ENCODE measurements around the gene SDK1.

SDK1 gene

DNA sequence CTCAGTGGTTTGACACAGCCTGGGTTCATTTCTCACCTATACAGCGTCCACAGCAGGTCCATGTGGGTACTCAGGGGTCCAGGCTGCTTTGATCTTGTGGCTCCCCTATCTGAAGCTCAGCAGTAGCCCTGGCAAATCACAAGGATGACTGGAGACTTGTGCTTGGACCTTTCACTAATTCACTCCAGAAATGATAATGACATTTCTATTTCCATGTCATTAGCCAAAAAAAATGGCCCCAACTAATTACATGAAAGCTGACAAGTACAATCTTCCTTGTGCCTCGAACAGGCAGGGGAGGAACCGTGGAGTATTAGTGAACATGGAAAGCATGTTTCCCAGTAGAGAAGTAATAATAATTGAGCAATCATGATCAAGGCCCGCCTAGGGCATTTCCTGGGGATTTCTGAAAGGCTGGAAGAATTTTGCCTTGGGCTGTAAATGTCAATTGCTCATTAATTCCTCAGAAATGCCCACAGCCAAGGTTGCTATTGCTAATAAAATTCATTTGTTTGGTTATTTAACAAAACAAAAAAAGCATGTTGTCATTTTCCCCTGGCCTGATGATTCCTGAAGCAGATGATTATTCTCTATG lies 586.1 kb downstream of the SDK1 start:
- TF ChIP-seq, protein P1, sequence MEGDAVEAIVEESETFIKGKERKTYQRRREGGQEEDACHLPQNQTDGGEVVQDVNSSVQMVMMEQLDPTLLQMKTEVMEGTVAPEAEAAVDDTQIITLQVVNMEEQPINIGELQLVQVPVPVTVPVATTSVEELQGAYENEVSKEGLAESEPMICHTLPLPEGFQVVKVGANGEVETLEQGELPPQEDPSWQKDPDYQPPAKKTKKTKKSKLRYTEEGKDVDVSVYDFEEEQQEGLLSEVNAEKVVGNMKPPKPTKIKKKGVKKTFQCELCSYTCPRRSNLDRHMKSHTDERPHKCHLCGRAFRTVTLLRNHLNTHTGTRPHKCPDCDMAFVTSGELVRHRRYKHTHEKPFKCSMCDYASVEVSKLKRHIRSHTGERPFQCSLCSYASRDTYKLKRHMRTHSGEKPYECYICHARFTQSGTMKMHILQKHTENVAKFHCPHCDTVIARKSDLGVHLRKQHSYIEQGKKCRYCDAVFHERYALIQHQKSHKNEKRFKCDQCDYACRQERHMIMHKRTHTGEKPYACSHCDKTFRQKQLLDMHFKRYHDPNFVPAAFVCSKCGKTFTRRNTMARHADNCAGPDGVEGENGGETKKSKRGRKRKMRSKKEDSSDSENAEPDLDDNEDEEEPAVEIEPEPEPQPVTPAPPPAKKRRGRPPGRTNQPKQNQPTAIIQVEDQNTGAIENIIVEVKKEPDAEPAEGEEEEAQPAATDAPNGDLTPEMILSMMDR (IDR thresholded peaks at IDR 0.05; ENCODE audit: insufficient read depth, low read depth, low read length, missing control alignments): no peak
- no peak overlapping the region for H3K4me3 ChIP-seq (ENCODE audit: low read length)
- peak; percentile 58 for DNase-seq (ENCODE audit: low read depth)

DNA sequence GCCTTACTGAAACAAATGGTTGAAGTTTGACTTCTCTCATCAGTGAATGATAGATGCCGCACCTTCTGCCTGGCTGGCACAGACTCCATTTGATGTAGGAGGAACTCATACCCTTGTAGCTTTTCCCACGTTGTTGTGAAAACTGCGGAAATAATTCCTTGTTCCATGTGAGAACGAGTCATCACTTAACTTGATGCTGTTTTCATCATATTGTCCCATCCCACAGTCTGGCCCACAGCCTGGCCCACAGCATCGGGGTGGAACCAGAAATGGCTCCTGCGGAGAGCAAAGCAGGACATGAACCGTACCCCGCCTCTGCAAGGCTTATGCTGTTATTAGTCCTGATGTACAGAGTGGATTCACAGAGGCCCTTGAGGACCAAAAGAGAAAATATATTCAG lies 587.0 kb downstream of the SDK1 start:
- DNase-seq (ENCODE audit: low read depth): peak; percentile 33
- no peak overlapping the region for H3K4me3 ChIP-seq (ENCODE audit: low read length)
- TF ChIP-seq, protein P1 (IDR thresholded peaks at IDR 0.05; ENCODE audit: insufficient read depth, low read depth, low read length, missing control alignments): no peak

DNA sequence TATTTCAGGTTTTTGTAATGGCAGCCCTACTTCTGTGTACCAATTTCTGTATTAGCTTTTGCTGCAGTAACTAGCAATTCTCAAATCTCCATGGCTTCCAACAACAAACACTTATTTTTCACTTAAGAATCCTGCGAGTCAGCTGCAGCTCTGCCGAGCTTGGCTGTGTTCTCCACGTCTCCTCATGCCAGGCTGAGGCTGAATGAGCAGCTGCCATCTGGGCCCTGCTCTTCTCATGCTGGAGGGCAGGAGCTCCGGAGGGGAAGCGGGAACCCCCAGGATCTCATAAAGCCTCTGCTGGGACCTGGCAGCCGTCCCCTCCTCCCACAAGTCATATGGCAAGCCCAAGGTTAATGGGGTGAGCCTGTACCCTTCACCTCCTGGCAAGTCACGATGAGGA lies 591.1 kb downstream of the SDK1 start:
- DNase-seq (ENCODE audit: low read depth): no peak
- TF ChIP-seq, protein P1 (IDR thresholded peaks at IDR 0.05; ENCODE audit: insufficient read depth, low read depth, low read length, missing control alignments): no peak
- H3K4me3 ChIP-seq (ENCODE audit: low read length): no peak overlapping the region

- TF ChIP-seq, protein P1 (IDR thresholded peaks at IDR 0.05; ENCODE audit: insufficient read depth, low read depth, low read length, missing control alignments): no peak
- DNase-seq (ENCODE audit: low read depth): no peak
- no peak overlapping the region for H3K4me3 ChIP-seq (ENCODE audit: low read length)
These were observed 591.6 kb downstream of the SDK1 start for GRCh38 chr7:3892686-3893085.

- TF ChIP-seq, protein P1 (IDR thresholded peaks at IDR 0.05; ENCODE audit: insufficient read depth, low read depth, low read length, missing control alignments): no peak
- no peak overlapping the region for H3K4me3 ChIP-seq (ENCODE audit: low read length)
- no peak for DNase-seq (ENCODE audit: low read depth)
These were observed 592.2 kb downstream of the SDK1 start for GRCh38 chr7:3893151-3893788.

GRCh38 chr7:3893789-3894153 lies 592.7 kb downstream of the SDK1 start:
- H3K4me3 ChIP-seq (ENCODE audit: low read length): no peak overlapping the region
- DNase-seq (ENCODE audit: low read depth): no peak
- TF ChIP-seq, protein P1 (IDR thresholded peaks at IDR 0.05; ENCODE audit: insufficient read depth, low read depth, low read length, missing control alignments): no peak
